ENCODE results near the gene GSAP.
"Not testable (repeated sequence)": the region's sequence is repeated elsewhere in the genome, so short reads cannot be mapped to it uniquely, and the experiment has no call there.

The GSAP gene

GRCh38 chr7:77354484-77354883 is 61.7 kb downstream of the GSAP start:
- no peak for DNase-seq (ENCODE audit: low spot score)

DNA sequence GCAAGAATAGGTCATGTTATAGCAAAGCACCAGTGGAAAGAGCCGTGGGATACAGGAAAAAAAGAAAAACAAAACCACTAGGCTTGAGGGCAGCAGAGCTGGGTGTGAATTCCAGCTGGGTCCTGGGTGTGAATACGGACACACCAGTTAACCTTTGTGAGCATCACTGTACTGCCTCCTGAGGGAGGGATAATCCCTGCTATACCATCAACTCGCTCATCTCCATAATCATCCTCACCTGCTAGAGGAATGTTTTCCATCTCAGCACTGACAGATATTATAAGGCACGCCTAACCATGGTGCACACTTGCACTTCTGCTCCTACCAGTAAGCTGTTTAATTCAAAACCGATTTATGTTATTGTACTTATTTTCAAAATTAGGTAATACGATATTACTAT is 62.2 kb downstream of the GSAP start:
- DNase-seq (ENCODE audit: low spot score): no peak

DNA sequence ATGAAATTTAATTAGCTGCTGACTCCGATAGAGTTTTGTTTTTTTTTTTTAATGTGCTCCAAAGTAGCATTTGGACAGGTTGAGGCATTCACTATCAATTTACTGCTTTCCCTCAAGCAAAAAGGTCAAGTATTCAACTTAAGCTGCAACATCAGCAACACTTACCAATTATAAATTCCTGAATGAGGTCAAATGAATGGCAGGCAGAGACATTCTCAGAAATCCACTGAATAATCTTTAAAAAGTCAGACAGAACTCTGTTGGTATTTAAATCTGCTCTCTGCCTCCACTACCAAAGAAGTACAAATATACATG is 62.8 kb downstream of the GSAP start:
- no peak for DNase-seq (ENCODE audit: low spot score)

GRCh38 chr7:77352665-77353406 is 63.3 kb downstream of the GSAP start:
- no peak for DNase-seq (ENCODE audit: low spot score)

GRCh38 chr7:77351539-77352004 is 64.6 kb downstream of the GSAP start:
- no peak for DNase-seq (ENCODE audit: low spot score)

- no peak for DNase-seq (ENCODE audit: low spot score)
Observed at GRCh38 chr7:77349141-77349540, 67.0 kb downstream of the GSAP start.

GRCh38 chr7:77348371-77348813 is 67.8 kb downstream of the GSAP start:
- no peak for DNase-seq (ENCODE audit: low spot score)

- no peak for DNase-seq (ENCODE audit: low spot score)
Observed at GRCh38 chr7:77346441-77346840, 69.7 kb downstream of the GSAP start.

GRCh38 chr7:77345426-77345825 is 70.7 kb downstream of the GSAP start:
- not testable (repeated sequence) for DNase-seq (ENCODE audit: low spot score)

DNA sequence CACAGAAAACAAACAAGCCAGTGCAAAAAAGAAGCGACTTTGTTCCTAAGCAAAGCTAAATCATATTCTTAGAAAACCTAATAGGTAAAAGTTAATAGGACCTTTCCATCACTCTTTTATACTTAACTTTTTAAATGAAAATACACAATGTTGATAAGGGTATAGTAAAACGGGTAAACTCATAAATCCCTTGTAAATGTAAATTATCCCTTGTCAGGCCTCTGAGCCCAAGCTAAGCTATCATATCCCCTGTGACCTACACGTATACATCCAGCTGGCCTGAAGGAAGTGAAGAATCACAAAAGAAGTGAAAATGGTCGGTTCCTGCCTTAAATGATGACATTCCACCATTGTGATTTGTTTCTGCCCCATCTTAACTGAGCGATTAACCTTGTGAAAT is 76.4 kb downstream of the GSAP start:
- no peak for DNase-seq (ENCODE audit: low spot score)

GRCh38 chr7:77338883-77339629 is 77.1 kb downstream of the GSAP start:
- DNase-seq (ENCODE audit: low spot score): no peak

DNA sequence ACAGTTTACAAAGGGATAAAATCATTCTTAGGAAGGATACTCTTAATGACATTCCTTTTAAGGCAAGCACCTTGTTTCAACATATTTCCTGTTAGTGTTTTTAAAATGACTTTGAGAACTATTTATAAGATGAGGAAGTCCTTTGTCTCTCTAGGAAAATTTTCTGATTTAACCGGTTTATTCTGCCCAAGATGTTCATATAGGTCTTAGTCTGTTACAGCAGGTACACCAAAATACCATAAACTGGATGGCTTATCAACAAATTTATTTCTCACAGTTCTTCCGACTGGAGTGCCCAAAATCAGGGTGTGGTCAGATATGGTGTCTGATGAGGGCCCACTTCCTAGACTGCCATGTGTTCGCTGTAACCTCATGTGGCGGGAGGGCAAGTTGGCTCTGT is 77.9 kb downstream of the GSAP start:
- DNase-seq (ENCODE audit: low spot score): no peak

GRCh38 chr7:77337456-77337990 is 78.6 kb downstream of the GSAP start:
- DNase-seq (ENCODE audit: low spot score): no peak

DNA sequence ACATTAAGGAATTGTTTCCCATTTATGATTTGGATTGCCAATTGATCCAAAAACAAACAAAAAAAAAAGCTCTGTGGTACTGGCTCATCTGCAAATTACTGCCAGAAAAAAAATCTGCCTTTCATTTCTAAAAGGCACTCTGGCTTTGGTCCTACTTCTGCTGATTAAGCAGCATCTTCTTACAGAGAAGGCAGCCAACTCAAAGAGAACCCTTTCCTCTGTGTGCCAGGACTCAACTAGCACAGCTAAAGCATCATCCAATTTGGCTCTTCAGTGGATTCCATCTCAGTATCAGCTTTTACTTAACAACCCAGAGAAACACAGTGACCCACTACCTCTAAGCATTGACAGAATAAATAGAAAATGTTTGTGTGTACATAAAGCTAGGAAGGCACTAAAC is 80.6 kb downstream of the GSAP start:
- DNase-seq (ENCODE audit: low spot score): no peak

GRCh38 chr7:77334039-77334438 is 82.1 kb downstream of the GSAP start:
- not testable (repeated sequence) for DNase-seq (ENCODE audit: low spot score)

DNA sequence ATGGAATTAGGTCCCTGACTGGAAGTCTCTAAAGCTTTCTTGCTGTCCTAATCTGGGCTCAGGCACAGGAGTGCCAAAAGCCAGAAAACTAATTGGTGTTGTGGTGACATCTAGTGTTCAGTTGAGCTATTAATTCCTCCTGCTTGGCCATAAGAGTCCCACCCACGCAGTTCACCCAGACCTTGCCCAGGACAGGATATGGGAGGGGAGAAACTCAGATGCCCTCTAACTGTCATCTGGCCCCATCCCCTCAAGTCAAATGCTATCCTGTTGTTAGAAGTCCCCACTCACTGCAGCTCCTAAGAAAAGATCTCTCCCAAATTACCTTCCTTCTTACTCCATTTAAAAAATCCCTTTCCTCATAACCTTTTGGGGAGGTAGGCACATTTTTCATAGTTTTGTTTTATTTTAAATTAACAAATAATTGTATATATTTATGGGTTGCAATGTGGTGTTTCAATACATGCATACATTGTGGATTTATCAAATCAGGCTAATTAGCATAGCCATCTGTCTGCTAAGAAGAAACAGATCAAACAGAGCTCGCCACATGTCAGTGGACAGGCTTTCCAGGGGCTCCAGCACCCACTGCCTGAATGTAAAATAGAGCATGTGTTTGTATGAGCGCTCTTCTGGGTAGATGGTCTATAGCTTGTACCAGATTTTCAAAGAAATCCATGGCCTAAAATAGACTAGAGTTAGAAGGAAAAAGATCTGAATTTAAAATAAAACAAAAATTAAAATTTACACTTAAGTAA is 84.0 kb downstream of the GSAP start:
- DNase-seq (ENCODE audit: low spot score): no peak

DNA sequence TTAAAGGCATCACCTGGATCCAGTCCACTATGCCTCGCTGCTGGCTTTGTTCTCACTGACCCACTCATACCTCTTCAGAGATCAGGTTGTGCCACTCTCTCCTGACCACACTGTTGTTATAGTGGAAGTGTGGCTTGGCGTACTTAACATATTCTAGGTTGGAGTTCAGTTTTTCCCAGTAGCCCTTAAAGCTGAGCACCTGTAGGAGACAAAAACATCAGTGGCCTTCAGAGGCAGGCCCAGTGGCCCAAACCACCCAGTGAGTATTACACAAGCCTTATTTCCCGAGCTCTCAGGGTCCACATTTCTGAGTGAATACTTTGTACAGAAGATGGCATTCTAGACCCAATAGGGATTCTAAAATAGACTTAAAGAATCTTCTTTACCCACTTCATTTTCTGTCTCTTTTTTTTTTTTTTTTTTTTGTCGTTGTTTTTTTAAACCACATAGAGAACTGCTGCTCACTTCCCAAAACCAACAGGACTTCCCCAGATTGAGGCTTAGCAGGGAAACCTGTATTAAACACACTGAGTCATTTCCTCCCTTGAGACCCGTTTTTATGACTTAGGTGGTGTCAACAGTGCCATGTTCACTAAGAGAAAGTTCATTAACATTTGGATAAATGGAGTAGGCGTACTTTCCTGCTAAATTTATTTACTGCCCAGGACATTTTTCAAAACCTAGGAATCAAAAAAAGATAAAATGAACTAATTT is 85.8 kb downstream of the GSAP start:
- DNase-seq (ENCODE audit: low spot score): no peak

DNA sequence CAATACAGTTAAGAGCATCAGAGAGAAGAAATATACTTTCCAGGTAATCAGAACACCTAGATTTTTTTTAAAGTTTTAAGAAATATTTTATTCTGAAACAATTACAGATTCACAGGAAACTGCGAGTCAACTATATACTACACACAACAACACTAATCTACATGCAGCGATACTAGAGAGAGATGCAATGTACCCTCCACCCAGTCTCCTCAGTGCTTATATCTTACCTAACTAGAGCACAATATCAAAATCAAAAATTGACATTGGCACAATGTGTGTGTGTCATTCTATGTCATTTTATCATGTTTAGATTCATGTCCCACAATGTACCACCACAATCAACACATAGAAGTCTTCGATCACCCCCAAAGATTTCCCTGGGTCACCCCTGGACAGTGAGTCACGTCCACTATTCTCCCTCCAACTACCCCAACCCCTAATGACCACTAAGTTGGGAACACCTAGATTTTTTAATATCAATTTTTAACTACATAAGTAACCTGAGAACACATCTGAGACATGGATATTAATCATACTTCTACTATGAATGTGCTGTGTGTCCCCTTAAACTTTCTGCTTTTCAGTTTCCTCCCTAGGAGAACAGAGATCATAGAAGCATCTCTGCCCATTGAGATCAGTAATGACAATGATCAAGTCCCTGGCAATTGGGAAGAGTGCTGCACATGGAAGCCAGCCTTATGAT is 86.5 kb downstream of the GSAP start:
- DNase-seq (ENCODE audit: low spot score): no peak

GRCh38 chr7:77328669-77329068 is 87.5 kb downstream of the GSAP start:
- DNase-seq (ENCODE audit: low spot score): no peak

GRCh38 chr7:77327932-77328628 is 88.1 kb downstream of the GSAP start:
- DNase-seq (ENCODE audit: low spot score): no peak

All from left forelimb (tissue), 1 donor.